Muscle layer of duodenum (tissue), 2 donors: ENCODE measurements around the gene CEACAM6.
"Not testable (repeated sequence)": the region's sequence is repeated elsewhere in the genome, so short reads cannot be mapped to it uniquely, and the experiment has no call there.

ENCODE experiments used
- H3K27ac ChIP-seq: one replicate; pipeline ENCODE4 v1.7.0; 2013; ENCODE audit warnings: mild to moderate bottlenecking, low read length
- H3K27me3 ChIP-seq: one replicate; pipeline ENCODE4 v1.7.0; 2013; ENCODE audit warnings: low read depth, mild to moderate bottlenecking, control low read depth, low read length
- H3K36me3 ChIP-seq, 2 donors: one replicate each; pipeline ENCODE4 v1.7.0; 2013; ENCODE audit warnings: low read length in 2 of 2, control low read depth in 1 of 2, mild to moderate bottlenecking in 1 of 2; ENCODE audit not compliant: insufficient read depth in 2 of 2, control insufficient read depth in 1 of 2
- H3K4me1 ChIP-seq, 2 donors: one replicate each; pipeline ENCODE4 v1.7.0; 2013; ENCODE audit warnings: low read length in 2 of 2, mild to moderate bottlenecking in 2 of 2, control low read depth in 1 of 2, moderate library complexity in 1 of 2; ENCODE audit not compliant: insufficient read depth in 2 of 2, control insufficient read depth in 1 of 2
- H3K4me3 ChIP-seq, 2 donors: one replicate each; pipeline ENCODE4 v1.7.0; 2013; ENCODE audit warnings: low read length in 2 of 2, low read depth in 1 of 2, mild to moderate bottlenecking in 1 of 2
- H3K9me3 ChIP-seq, 2 donors: one replicate each; pipeline ENCODE4 v1.7.0; 2013; ENCODE audit warnings: low read length in 2 of 2, control low read depth in 1 of 2, mild to moderate bottlenecking in 1 of 2; ENCODE audit not compliant: control insufficient read depth in 1 of 2
- donor health status: healthy.

The CEACAM6 gene

GRCh38 chr19:41755328-41755913 lies at the start of gene CEACAM6:
Gene CEACAM6 (plus strand): TSS chr19:41755530. CDS start chr19:41755639, 109 bp downstream.
- H3K27me3 ChIP-seq = no peaks in the 10 kb centered on the region
- no peak within 1 kb of the TSS for H3K4me3 ChIP-seq
- no peak within 1 kb of the TSS for H3K27ac ChIP-seq
- no peaks in the 10 kb centered on the region for H3K9me3 ChIP-seq
- no peaks in the 10 kb centered on the region for H3K36me3 ChIP-seq
- no peaks in the 10 kb centered on the region for H3K4me1 ChIP-seq

- H3K9me3 ChIP-seq = no peaks in the 10 kb centered on the region
- H3K36me3 ChIP-seq = no peaks in the 10 kb centered on the region
- H3K4me1 ChIP-seq = no peaks in the 10 kb centered on the region
- H3K27me3 ChIP-seq = no peaks in the 10 kb centered on the region
- H3K4me3 ChIP-seq = peak overlapping the region in 1 of 2 donors; percentile 32
- H3K27ac ChIP-seq = no peak overlapping the region
These were observed 48.4 kb upstream of the CEACAM6 start for GRCh38 chr19:41706741-41707501.

- no peak overlapping the region for H3K4me3 ChIP-seq
- no peaks in the 10 kb centered on the region for H3K4me1 ChIP-seq
- H3K36me3 ChIP-seq = no peaks in the 10 kb centered on the region
- no peak overlapping the region for H3K27ac ChIP-seq
- no peaks in the 10 kb centered on the region for H3K9me3 ChIP-seq
- no peaks in the 10 kb centered on the region for H3K27me3 ChIP-seq
These were observed 47.9 kb upstream of the CEACAM6 start for GRCh38 chr19:41707502-41707812.

GRCh38 chr19:41707871-41708371 lies 47.4 kb upstream of the CEACAM6 start:
- no peaks in the 10 kb centered on the region for H3K9me3 ChIP-seq
- H3K36me3 ChIP-seq = no peaks in the 10 kb centered on the region
- no peaks in the 10 kb centered on the region for H3K4me1 ChIP-seq
- no peak overlapping the region for H3K4me3 ChIP-seq
- no peak overlapping the region for H3K27ac ChIP-seq
- no peaks in the 10 kb centered on the region for H3K27me3 ChIP-seq

GRCh38 chr19:41708481-41708880 lies 46.8 kb upstream of the CEACAM6 start, which contains the start of gene CEACAM5:
Gene CEACAM5 (plus strand): TSS chr19:41708626. CDS start chr19:41708732, 106 bp downstream.
- no peaks in the 10 kb centered on the region for H3K4me1 ChIP-seq
- H3K27me3 ChIP-seq = no peaks in the 10 kb centered on the region
- H3K27ac ChIP-seq = no peak within 1 kb of the TSS
- H3K9me3 ChIP-seq = no peaks in the 10 kb centered on the region
- no peaks in the 10 kb centered on the region for H3K36me3 ChIP-seq
- no peak within 1 kb of the TSS for H3K4me3 ChIP-seq

- H3K27ac ChIP-seq, H3K27me3 ChIP-seq: not testable (repeated sequence)
These were observed 45.8 kb upstream of the CEACAM6 start for GRCh38 chr19:41709516-41709915.

GRCh38 chr19:41709951-41710645 lies 45.2 kb upstream of the CEACAM6 start:
- H3K27me3 ChIP-seq = no peaks in the 10 kb centered on the region

More at GRCh38 chr19:41709516-41709915, 45.8 kb upstream of the CEACAM6 start:
- H3K4me3 ChIP-seq, H3K36me3 ChIP-seq, H3K4me1 ChIP-seq, H3K9me3 ChIP-seq: not testable (repeated sequence)

GRCh38 chr19:41711376-41712261 lies 43.7 kb upstream of the CEACAM6 start:
- Histone ChIP-seq H3K27me3 (no peaks in the 10 kb centered on the region), H3K27ac (no peak overlapping the region), H3K9me3 (no peaks in the 10 kb centered on the region), H3K4me3 (no peak overlapping the region), H3K4me1 (no peaks in the 10 kb centered on the region), H3K36me3 (no peaks in the 10 kb centered on the region)

More at GRCh38 chr19:41709951-41710645, 45.2 kb upstream of the CEACAM6 start:
- H3K9me3 ChIP-seq = no peaks in the 10 kb centered on the region
- H3K4me1 ChIP-seq = no peaks in the 10 kb centered on the region
- H3K4me3 ChIP-seq = no peak overlapping the region
- H3K36me3 ChIP-seq = no peaks in the 10 kb centered on the region
- H3K27ac ChIP-seq = no peak overlapping the region

GRCh38 chr19:41714598-41714997 lies 40.7 kb upstream of the CEACAM6 start:
- H3K27me3 ChIP-seq = no peaks in the 10 kb centered on the region
- H3K4me3 ChIP-seq = no peak overlapping the region
- no peaks in the 10 kb centered on the region for H3K36me3 ChIP-seq
- H3K27ac ChIP-seq = no peak overlapping the region
- H3K4me1 ChIP-seq = no peaks in the 10 kb centered on the region
- H3K9me3 ChIP-seq = no peaks in the 10 kb centered on the region

GRCh38 chr19:41718761-41719160 lies 36.6 kb upstream of the CEACAM6 start:
- no peak overlapping the region for H3K4me3 ChIP-seq
- no peaks in the 10 kb centered on the region for H3K9me3 ChIP-seq
- no peaks in the 10 kb centered on the region for H3K36me3 ChIP-seq
- no peak overlapping the region for H3K27ac ChIP-seq
- H3K27me3 ChIP-seq = no peaks in the 10 kb centered on the region
- H3K4me1 ChIP-seq = no peaks in the 10 kb centered on the region

GRCh38 chr19:41720103-41720502 lies 35.2 kb upstream of the CEACAM6 start:
- H3K27ac ChIP-seq = no peak overlapping the region
- no peaks in the 10 kb centered on the region for H3K27me3 ChIP-seq
- H3K9me3 ChIP-seq = no peaks in the 10 kb centered on the region
- no peak overlapping the region for H3K4me3 ChIP-seq
- no peaks in the 10 kb centered on the region for H3K4me1 ChIP-seq
- no peaks in the 10 kb centered on the region for H3K36me3 ChIP-seq
